ENCODE data around the gene GPR132. TPM values are rescaled to one million over a fixed set of nuclear protein-coding genes. Genes with fewer than 3 reads are reported as not detected.
A peak's percentile ranks its signal among the peaks of the same experiment; 100 is the strongest.
"Not testable (repeated sequence)": the region's sequence is repeated elsewhere in the genome, so short reads cannot be mapped to it uniquely, and the experiment has no call there.

GPR132 gene
- polyA plus RNA-seq, 1 donor: 0.33 TPM

DNA sequence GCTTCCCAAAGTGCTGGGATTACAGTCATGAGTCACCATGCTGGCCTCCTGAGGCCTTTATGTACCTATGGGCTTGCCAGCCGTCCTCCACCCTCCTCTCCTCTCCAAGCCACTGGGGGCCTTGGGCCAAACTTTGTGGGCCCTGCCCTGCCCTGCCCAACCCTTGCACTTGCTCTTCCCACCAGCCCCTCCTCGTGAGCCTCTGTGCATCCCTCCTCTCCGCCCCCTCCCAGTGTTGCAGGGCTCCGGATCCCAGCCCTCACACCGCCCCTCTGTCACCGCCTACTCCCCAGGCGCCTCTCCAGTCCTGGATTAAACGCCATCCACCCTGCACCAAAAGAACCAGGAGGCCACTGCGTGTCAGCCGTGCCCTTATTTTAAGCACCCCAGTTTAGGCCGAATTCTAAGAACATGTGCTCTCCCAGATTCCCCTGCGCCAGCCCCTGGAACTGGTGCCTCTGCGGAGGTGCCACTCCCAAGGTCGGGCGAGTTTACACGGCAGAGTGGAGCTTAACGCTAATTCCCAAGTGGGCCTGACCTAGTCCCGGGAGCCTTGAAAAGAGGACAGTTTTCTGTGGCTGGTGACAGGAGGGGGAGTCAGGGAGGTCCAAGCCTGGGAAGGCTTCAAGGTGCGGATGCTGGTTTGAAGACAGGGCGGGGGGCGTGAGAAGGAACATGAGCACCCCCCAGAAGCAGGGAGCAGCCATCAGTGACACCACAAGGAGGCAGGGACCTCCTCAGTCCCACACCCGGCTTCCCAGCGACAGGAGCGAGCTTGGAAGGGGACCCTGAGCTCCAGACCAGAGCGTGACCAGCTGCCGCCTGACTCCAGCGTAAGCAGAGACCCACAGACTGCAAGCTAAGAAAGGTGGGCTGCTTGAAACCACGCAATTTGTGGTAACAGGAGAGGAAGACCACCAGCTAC is 23.1 kb downstream of the GPR132 start:
- no peak for DNase-seq

DNA sequence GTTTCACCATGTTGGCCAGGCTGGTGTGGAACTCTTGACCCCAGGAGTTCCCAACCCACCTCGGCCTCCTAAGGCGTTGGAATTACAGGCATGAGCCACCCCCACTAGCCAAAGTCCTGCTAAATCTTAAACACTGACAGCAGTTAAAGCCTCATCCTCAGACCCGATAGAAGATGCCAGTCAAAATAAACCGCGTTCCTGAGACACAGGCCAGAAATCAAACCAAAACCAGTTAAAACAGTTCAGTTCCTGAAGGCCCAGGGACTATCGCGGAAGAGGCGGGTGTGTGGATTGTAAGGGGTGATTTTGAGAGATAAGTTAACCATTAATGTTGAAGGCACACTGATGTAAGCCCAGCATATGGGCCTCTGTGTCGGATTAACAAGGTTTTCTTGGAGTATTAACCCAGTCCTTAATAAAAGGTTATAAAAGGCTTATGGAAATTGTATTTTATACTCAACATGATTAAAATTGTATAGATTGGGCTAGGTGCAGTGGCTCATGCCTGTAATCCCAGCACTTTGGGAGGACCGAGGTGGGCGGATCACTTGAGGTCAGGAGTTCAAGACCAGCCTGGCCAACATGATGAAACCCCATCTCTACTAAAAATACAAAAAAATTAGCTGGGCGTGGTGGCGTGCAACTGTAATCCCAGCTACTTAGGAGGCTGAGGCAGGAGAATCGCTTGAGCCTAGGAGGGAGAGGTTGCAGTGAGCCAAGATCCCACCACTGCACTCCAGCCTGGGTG is 25.6 kb downstream of the GPR132 start:
- no peak for DNase-seq

DNA sequence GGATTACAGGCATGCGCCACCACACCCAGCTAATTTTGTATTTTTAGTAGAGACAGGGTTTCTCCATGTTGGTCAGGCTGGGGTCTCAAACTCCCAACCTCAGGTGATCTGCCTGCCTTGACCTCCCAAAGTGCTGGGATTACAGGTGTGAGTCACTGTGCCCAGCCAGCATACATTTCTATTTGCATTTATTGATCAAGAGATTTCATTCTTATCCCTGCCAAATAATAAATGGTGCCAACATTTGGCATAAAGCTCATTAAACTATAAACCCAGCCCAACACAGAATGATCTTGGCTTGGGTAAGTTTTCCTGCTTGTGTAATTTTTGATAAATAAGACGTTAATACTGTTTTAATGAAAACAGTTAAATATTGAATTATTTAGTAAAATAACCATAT is 29.6 kb downstream of the GPR132 start:
- DNase-seq: not testable (repeated sequence)

DNA sequence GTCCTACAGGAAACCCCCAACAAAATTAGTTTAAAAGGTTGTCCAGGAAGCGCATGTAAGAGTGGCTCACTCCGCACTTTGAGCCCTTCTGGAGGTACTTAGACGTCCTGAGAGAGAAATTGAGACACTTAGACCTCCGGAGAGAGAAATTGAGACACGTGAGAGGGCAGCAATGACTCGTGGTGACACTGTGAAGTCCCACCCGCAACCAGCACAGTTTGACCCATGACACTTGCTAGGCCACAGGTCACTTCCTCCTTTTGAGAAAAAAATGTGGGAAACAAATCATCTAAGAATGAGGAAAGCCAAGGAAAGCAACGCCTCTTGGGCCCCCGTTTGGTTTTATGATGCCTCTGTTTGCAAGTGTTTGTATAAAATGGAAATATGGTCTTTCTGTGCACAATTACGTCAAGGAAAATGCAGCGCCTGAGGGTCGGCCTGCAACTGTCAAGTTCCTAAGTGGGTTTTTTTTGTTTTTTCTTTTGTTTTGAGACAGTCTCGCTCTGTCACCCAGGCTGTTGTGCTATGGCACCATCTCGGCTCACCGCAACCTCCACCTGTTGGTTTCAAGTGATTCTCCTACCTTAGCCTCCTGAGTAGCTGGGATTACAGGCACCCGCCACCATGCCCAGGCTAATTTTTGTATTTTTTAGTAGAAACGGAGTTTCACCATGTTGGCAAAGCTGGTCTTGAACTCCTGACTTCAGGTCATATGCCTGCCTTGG is 30.8 kb downstream of the GPR132 start:
- DNase-seq: no peak

DNA sequence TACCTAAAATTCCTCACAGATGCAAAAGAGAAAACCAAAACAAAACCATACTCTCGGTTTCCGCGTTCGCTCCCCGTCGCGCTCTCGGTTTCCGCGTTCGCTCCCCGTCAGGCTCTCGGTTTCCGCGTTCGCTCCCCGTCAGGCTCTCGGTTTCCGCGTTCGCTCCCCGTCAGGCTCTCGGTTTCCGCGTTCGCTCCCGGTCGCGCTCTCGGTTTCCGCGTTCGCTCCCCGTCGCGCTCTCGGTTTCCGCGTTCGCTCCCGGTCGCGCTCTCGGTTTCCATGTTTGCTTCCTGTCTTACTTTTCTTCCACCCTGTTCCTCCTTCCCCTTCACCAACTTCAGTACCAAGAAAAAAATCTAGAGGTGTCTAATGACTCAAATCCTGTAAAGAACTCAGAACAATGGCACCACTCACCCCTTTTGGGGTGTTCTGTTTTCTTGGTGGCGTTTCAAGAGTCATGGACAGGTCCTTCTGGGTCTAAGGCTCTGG is 31.8 kb downstream of the GPR132 start:
- DNase-seq: not testable (repeated sequence)

DNA sequence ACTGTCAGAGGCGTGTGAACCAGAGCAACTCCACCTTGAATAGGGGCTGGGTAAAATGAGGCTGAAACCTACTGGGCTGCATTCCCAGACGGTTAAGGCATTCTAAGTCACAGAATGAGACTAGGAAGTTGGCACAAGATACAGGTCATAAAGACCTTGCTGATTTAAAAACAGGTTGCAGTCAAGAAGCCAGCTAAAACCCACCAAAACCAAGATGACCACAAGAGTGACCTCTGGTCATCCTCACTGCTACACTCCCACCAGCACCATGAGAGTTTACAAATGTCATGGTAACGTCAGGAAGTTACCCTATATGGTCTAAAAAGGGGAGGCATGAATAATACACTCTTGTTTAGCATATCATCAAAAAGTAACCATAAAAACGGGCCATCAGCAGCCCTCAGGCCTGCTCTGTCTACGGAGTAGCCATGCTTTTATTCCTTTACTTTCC is 32.8 kb downstream of the GPR132 start:
- not testable (repeated sequence) for DNase-seq

DNA sequence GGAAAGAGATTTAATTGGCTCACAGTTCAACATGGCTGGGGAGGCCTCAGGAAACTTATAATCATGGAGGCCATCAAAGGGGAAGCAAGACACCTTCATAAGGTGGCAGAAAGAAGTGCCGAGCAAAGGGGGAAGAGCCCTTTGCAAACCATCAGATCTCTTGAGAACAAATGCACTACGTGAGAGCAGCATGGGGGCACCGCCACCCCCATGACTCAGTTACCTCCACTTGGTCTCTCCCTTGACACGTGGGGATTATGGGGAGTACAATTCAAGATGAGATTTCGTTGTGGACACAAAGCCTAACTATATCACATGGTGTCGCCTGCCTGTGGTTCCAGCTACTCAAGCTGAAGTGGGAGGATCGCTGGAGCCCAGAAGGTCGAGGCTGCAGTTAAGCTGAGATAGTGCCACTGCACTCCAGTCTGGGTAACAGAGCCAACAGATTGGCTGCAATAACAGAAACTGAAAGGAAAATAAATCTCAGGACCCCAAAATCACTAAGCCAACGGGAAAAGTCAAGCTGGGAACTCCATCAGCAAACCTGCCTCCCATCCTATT is 34.3 kb downstream of the GPR132 start:
- DNase-seq: no peak

DNA sequence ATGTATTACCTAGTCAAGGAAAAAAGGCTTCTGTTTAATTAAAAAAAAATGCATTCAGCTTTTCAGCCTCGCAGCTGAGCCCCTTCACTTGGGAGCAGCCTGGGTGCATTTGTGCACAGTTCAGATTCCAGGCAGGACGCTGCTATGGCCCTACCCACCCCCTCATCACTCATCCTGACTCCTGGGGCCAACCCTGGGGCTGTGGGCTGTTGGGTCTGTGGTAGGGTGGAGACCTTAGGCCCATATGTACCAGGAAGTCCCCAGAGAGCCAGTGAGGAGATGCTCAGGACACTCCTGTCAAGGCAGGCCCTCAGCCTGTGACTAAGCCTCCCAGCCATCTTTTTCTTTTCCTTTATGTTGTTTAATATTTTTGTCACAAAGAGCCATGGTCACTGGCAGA is 35.0 kb downstream of the GPR132 start:
- no peak for DNase-seq

DNA sequence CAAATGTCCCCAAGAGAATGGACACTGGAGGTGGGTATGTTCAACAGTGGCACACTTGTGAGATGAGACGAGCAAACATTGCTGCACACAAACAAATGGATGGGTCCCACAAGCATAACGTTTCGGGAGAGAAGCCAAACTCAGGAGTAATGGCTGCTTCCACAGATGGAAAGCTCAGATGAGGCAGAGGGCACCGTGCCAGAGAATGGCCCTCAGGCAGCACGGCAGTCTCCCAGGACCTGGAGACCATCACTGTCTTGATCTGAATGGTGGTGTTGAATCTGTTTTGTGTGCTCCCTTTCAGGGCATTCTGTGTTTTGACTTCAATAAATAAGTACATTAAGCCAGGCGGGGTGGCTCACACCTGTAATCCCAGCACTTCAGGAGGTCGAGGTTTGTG is 35.8 kb downstream of the GPR132 start:
- DNase-seq: no peak

DNA sequence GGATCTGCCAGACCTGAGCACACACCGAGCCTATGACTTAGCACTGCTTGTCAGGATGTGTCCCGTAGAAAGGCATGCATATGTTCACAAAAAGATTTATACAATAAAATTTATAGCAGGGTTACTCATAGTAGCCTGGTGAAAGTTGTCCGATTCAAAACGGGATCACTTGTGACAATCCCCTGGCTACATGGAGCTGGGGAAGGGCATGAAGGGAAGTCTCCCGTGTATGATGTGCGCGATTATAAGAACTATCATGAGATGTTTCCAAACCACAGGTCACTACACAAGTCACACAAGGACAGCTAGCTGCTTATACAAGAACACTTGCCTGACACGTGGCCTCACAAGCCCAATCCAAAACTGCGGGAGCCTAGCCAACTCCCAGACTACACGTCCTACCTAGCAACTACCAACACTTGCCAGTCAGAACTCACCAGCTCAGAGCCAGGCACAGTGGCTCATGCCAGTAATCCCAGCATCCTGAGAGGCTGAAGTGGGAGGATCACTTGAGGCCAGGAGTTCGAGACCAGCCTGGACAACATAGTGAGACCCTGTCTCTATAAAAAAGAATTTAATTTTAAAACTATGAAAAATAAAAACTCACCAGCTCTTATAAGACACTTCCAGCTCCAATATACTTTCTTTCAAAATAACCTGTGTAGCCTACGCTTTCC is 36.8 kb downstream of the GPR132 start:
- DNase-seq: no peak

DNA sequence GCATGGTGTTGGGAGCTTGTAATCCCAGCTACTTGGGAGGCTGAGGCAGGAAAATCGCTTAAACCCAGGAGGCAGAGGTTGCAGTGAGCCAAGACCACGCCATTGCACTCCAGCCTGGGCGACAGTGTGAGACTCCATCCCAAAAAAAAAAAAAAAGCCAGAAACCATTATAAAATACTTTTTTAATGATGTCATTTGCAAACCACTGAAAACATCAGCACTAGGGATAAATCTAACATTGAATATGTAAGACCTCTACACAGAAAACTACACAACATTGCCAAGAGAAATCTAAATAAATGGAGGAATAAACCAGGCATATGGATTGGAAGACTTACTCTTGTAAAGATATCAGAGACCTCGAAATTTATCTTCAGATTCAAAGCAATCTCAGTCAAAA is 37.5 kb downstream of the GPR132 start:
- DNase-seq: not testable (repeated sequence)

DNA sequence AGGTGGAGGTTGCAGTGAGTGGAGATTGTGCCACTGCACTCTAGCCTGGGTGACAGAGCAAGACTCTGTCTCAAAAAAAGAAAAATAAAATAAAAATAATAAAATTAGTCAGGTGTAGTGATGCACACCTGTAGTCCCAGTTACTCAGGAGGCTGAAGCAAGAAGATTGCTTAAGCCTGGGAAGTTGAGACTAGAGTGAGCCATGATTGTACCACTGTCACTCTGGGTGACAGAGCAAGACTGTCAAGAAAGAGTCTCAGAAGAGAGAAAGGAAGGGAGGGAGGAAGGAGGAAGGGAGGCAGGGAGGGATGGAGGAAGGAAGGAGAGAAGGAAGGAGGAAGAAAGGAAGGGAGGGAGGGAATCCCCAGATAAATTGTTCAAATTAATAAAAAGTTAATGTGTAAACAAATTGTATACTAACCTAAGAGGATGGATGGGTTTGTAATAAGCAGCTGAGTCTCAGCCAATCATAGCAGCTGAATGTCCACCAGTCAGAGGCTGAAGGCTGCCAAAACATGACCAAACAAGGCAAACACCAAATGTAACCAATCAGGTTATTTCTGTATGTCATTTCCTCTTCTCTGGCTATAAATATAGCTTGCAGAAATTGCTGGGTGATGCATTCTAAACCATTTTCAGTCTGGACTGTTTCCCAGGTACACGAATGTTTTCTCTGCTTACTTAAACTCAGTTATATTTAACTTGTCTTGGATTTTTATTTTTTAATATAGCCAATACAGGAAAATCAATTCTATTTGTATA is 38.2 kb downstream of the GPR132 start:
- no peak for DNase-seq

DNA sequence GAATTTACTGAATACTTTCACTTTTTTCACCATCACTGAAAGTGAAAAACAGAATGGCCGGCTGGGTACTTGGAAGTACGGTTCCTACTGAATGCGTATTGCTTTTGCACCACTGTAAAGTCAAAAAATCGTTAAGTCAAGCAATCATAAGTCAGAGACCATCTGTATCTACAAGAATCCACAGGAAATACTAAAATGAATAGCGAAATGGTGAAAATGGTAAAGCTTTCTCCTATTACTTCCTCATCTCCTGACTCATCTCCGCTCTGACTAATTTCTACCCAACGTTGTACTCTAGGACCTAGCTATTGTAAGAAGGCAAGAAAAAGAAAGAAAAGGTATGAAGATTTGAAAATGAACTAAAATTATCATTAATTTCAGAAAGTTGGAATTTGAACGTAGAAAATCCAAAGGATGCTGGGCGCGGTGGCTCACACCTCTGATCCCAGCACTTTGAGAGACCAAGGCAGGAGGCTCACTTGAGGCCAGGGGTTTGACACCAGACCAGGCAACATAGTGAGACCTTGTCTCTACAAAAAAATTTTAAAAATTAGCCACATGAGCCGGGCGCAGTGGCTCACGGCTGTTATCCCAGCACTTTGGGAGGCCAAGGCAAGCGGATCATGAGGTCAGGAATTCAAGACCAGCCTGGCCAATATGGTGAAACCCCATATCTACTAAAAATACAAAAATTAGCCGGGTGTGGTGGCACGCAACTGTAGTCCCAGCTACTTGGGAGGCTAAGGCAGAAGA is 39.0 kb downstream of the GPR132 start:
- no peak for DNase-seq

DNA sequence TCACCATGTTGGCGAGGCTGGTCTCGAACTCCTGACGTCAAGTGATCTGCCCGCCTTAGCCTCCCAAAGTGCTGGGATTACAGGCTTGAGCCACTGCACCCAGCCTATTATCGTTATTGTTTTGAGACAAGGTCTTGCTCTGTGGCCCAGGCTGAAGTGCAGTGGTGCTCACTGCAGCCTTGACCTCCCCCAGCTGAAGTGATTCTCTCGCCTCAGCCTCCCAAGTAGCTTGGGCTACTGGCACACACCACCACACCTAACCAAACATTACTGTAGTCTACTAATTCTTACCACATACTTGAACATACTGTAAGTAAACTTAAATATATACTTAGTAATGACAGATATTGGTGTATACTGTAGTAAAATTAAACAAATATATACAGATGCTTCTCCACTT is 39.8 kb downstream of the GPR132 start:
- no peak for DNase-seq

DNA sequence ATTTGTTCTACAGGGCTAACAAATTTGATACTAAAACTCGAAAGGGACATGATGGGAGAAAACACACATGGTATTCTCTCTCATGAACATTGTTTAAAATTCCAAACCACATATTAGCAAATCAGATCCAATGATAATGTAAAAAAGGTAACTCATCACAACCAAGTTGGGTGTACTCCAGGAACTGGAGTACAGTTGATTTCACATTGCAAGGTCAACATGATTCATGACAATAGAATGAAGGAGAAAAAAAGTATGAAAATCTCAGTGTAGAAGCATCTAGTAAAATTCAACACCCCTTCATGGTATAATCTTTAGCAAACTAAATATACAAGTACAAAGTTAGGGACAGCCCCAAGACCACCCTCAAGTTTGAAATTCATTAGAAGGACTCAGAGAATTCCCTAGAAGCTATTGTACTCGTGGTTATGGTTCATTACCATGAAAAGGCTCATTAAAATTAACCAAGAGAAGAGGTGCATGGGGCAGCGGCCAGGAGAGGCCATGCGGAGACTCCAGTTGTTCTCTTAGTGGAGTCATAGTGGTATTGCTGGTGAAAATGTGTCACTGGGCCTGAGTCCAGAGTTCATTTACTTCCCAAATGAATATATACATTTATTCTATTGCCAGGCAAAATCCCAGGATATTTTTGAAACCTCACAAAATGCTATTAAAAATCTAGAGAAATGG is 41.3 kb downstream of the GPR132 start:
- no peak for DNase-seq

DNA sequence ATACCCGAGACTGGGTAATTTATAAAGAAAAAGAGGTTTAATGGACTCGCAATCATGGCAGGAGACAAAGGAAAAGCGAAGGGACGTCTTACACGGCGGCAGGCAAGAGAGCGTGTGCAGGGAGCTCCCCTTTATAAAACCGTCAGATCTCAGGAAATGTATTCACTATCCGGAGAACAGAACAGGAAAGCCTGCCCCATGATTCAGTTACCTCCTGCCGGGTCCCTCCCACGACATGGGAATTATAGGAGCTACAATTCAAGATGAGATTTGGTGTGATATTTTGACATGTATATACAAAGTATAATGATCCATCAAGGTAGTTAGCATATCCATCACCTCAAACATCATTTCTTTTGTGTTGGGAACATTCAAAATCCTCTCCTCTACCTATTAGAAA is 42.1 kb downstream of the GPR132 start:
- DNase-seq: no peak

DNA sequence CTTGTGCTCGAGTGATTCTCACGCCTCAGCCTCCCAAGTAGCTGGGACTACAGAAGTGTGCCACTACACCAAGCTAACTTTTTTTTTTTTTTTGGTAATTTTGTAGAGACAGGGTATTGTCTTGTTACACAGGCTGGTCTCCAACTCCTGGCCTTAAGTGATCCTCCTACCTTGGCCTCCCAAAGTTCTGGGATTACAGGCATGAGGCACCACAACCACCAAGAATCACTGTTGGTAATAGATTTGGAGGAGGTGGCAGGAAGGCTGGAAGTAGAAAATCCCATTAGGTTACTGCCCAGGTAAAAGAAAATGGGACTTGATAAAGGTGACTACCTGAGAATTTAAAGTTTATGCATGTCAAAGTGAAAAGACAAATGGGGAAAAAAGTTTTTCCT is 43.0 kb downstream of the GPR132 start:
- no peak for DNase-seq

DNA sequence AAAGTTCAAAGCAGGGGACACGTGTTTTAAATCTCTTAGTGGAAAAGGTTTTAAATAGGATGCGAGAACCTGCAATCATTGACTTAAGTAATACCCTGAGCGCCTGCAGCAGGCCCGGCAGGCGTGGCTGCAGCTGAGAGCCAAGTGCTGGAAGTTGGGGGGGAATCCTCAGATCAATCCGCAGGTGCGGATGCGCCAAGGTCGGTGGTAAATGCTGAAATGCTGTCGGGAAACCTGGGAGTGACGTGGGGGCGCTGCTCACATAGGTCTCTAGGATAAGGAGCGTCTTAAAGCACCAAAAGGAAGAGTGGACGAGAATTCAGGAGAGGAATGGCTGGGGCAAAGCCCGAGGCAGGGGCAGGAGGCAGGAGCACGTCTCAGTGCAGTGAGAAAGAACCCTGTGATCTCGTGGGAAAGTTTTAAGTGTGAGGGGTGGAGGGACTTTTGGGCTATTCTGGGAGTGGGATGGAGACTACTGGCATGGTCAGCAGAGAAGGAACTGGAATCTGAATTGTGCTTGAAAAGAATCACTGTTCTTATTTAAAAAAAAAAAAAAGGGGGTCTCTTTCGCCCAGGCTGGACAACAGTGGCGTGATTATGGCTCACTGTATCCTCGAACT is 43.5 kb downstream of the GPR132 start:
- DNase-seq: peak; percentile 46

Measured in left kidney (tissue), 2 donors.